Left ventricle myocardium inferior (tissue), 1 donor: ENCODE results near the gene C10orf143. TPM values are rescaled to one million over a fixed set of nuclear protein-coding genes. Genes with fewer than 3 reads are reported as not detected.
"Not testable (repeated sequence)": the region's sequence is repeated elsewhere in the genome, so short reads cannot be mapped to it uniquely, and the experiment has no call there.

Experiments used
- DNase-seq: peaks from one replicate; pipeline ENCODE4 v3.0.0-alpha.2; 2020
- H3K27ac ChIP-seq: fragments of 200-600 bp; replicated peaks from 2 replicates; pipeline ENCODE4 v1.8.0; 2021
- H3K27me3 ChIP-seq: fragments of 200-600 bp; 2 replicates; pipeline ENCODE4 v1.8.0; 2021; ENCODE audit warnings: low read depth
- H3K36me3 ChIP-seq: fragments of 200-600 bp; 2 replicates; pipeline ENCODE4 v1.8.0; 2021
- H3K4me1 ChIP-seq: fragments of 200-600 bp; 2 replicates; pipeline ENCODE4 v1.8.0; 2021
- H3K4me3 ChIP-seq: fragments of 200-600 bp; 2 replicates; pipeline ENCODE4 v1.8.0; 2021; ENCODE audit warnings: mild to moderate bottlenecking, moderate library complexity
- H3K9me3 ChIP-seq: fragments of 200-600 bp; replicated peaks from 2 replicates; pipeline ENCODE4 v1.8.0; 2021
- CTCF ChIP-seq: fragments of 200-600 bp; IDR thresholded peaks from 2 replicates; pipeline ENCODE4 v1.8.0; 2021; ENCODE audit warnings: antibody characterized with exemption, mild to moderate bottlenecking, borderline replicate concordance
- intact Hi-C: fragments of 100-400 bp; cut with micrococcal nuclease; formaldehyde crosslinking; loops from one replicate; pipeline ENCODE4 v1.11.0; 2022
- total RNA-seq: library from RNA; stranded (reverse); fragmentation: NEBNext Ultra II Directional; extraction: Animal tissue kit (Norgen Biotek cat#: 25700); gene quantifications from one replicate; pipeline ENCODE4 v1.2.1, GENCODE V29; 2021
- donor health status: DM: no; HTN: yes; CAD: no; lungs with severe emphysema.

C10orf143 gene
- total RNA-seq, 1 donor from 2014 or later: 1.7 TPM

GRCh38 chr10:130027716-130028464, 82.7 kb downstream of the C10orf143 start:
- no peak for DNase-seq
- peaks cover 20% of the 10 kb centered on the region for H3K27me3 ChIP-seq
- no peak overlapping the region for H3K27ac ChIP-seq
- H3K9me3 ChIP-seq: peaks cover 8% of the 10 kb centered on the region
- H3K36me3 ChIP-seq: no peaks in the 10 kb centered on the region
- intact Hi-C loops: no loop called here
- TF ChIP-seq CTCF: no peak
- H3K4me3 ChIP-seq: no peak overlapping the region
- H3K4me1 ChIP-seq: no peaks in the 10 kb centered on the region

GRCh38 chr10:130026670-130027456, 83.8 kb downstream of the C10orf143 start:
- Histone ChIP-seq H3K27me3 (peaks cover 22% of the 10 kb centered on the region), H3K36me3 (no peaks in the 10 kb centered on the region), H3K4me3 (no peak overlapping the region), H3K9me3 (peaks cover 3% of the 10 kb centered on the region), H3K27ac (no peak overlapping the region), H3K4me1 (no peaks in the 10 kb centered on the region)
- no peak for TF ChIP-seq CTCF
- intact Hi-C loops: no loop called here
- DNase-seq: no peak

GRCh38 chr10:130025811-130026485, 84.7 kb downstream of the C10orf143 start:
- no peaks in the 10 kb centered on the region for H3K36me3 ChIP-seq
- no peaks in the 10 kb centered on the region for H3K4me1 ChIP-seq
- intact Hi-C loops: no loop called here
- no peak for TF ChIP-seq CTCF
- H3K27me3 ChIP-seq: peaks cover 32% of the 10 kb centered on the region
- no peak overlapping the region for H3K4me3 ChIP-seq
- no peak overlapping the region for H3K27ac ChIP-seq
- no peak for DNase-seq
- no peaks in the 10 kb centered on the region for H3K9me3 ChIP-seq

GRCh38 chr10:130025326-130025725, 85.3 kb downstream of the C10orf143 start:
- H3K27ac ChIP-seq: no peak overlapping the region
- intact Hi-C loops: no loop called here
- H3K9me3 ChIP-seq: no peaks in the 10 kb centered on the region
- no peak for TF ChIP-seq CTCF
- H3K4me3 ChIP-seq: no peak overlapping the region
- H3K27me3 ChIP-seq: peaks cover 37% of the 10 kb centered on the region
- no peaks in the 10 kb centered on the region for H3K36me3 ChIP-seq
- no peaks in the 10 kb centered on the region for H3K4me1 ChIP-seq
- no peak for DNase-seq

- no peak for TF ChIP-seq CTCF
- Histone ChIP-seq H3K27ac (no peak overlapping the region), H3K27me3 (peaks cover 41% of the 10 kb centered on the region), H3K4me1 (no peaks in the 10 kb centered on the region), H3K36me3 (no peaks in the 10 kb centered on the region), H3K4me3 (no peak overlapping the region), H3K9me3 (no peaks in the 10 kb centered on the region)
- intact Hi-C loops: no loop called here
- no peak for DNase-seq
Measured at GRCh38 chr10:130024779-130025325, 85.8 kb downstream of the C10orf143 start.

GRCh38 chr10:130024326-130024725, 86.3 kb downstream of the C10orf143 start:
- H3K4me1 ChIP-seq, intact Hi-C loops, H3K36me3 ChIP-seq, H3K9me3 ChIP-seq, H3K4me3 ChIP-seq, H3K27ac ChIP-seq, DNase-seq: not testable (repeated sequence)
- H3K27me3 ChIP-seq: peaks cover 46% of the 10 kb centered on the region
